Measurements from ENCODE around the gene WDSUB1. TPM values are rescaled to one million over a fixed set of nuclear protein-coding genes. Genes with fewer than 3 reads are reported as not detected.

The WDSUB1 gene
- polyA plus RNA-seq, 1 of the 3 experiments (the other 2 are of a cell fraction): 5.3 TPM

- H3K27ac ChIP-seq (ENCODE audit: low read depth in 2 of 2, low read length in 1 of 2): no peak overlapping the region
- H3K9me2 ChIP-seq: no peaks in the 10 kb centered on the region
- H3K4me2 ChIP-seq: no peak overlapping the region
- DNase-seq: no peak
- ChIA-PET POLR2A (no interaction called here), CTCF (interaction anchor here (1.0 kb wide), 1 partner anchor 12 kb away, joined by 3 read pairs; no protein-coding TSS in a partner anchor)
- H3K36me3 ChIP-seq (replicated peaks in 1 of 2; ENCODE audit: control insufficient read depth in 1 of 2, insufficient read depth in 2 of 2, low read length in 1 of 2): peaks cover 45 to 75% of the 10 kb centered on the region in 2 experiments
- no peaks in the 10 kb centered on the region for H3K27me3 ChIP-seq (ENCODE audit: insufficient read depth)
- no peak overlapping the region for H3K4me3 ChIP-seq (ENCODE audit: low read depth in 2 of 2, low read length in 1 of 2)
- no peaks in the 10 kb centered on the region for H3K79me2 ChIP-seq (ENCODE audit: insufficient read depth)
- TF ChIP-seq FOXJ3 (CRISPR knock-in tag; IDR thresholded peaks at IDR 0.05): no peak
- no peak for TF ChIP-seq MXI1 (IDR thresholded peaks at IDR 0.05; ENCODE audit: low read depth, low read length)
- no peak for TF ChIP-seq IRF3 (IDR thresholded peaks at IDR 0.05; ENCODE audit: low read depth, low read length)
- no peaks in the 10 kb centered on the region for H3K9me3 ChIP-seq
- WGBS (ENCODE audit: low lambda C conversion rate): 71% methylated on average over 3 of the region's 3 CpGs
- no peaks in the 10 kb centered on the region for H3F3A ChIP-seq (replicated peaks; ENCODE audit: insufficient read depth)
- H4K20me1 ChIP-seq (ENCODE audit: insufficient read depth): no peaks in the 10 kb centered on the region
- H3K4me1 ChIP-seq (ENCODE audit: control insufficient read depth in 1 of 2, insufficient read depth in 2 of 2, low read depth in 1 of 2, low read length in 1 of 2): no peaks in the 10 kb centered on the region; a peak in 1 of 4 replicates
- H2AFZ ChIP-seq (ENCODE audit: low read depth): no peak overlapping the region
- no peak overlapping the region for H3K9ac ChIP-seq
These were observed 53.9 kb downstream of the WDSUB1 start for GRCh38 chr2:159232456-159233170.

- TF ChIP-seq SIN3A (IDR thresholded peaks at IDR 0.05; ENCODE audit: borderline replicate concordance, low read depth, low read length) (no peak), GABPA (IDR thresholded peaks at IDR 0.05; ENCODE audit: low read depth) (no peak), YY1 (IDR thresholded peaks at IDR 0.05; ENCODE audit: low read depth) (no peak), MEF2A (IDR thresholded peaks at IDR 0.05; ENCODE audit: borderline replicate concordance, low read depth) (no peak), RAD21 (IDR thresholded peaks at IDR 0.05; ENCODE audit: low read length) (no peak), FOXJ3 (CRISPR knock-in tag; IDR thresholded peaks at IDR 0.05) (no peak), MXI1 (IDR thresholded peaks at IDR 0.05; ENCODE audit: low read depth, low read length) (no peak), MAX (IDR thresholded peaks at IDR 0.05; ENCODE audit: low read depth) (no peak), USF1 (IDR thresholded peaks at IDR 0.05; ENCODE audit: borderline replicate concordance, low read depth) (no peak), TEAD4 (IDR thresholded peaks at IDR 0.05; ENCODE audit: borderline replicate concordance, insufficient read depth) (no peak), SMC3 (IDR thresholded peaks at IDR 0.05; ENCODE audit: low read depth, low read length) (no peak), EZH2phosphoT487 (IDR thresholded peaks at IDR 0.05; ENCODE audit: borderline replicate concordance, low read depth) (no peak)
- Histone ChIP-seq H3K36me3 (replicated peaks in 1 of 2; ENCODE audit: control insufficient read depth in 1 of 2, insufficient read depth in 2 of 2, low read length in 1 of 2) (peaks cover 33 to 76% of the 10 kb centered on the region in 2 experiments), H3K9ac (no peak overlapping the region), H3K9me3 (no peaks in the 10 kb centered on the region), H3K27ac (ENCODE audit: low read depth in 2 of 2, low read length in 1 of 2) (no peak overlapping the region), H2AFZ (ENCODE audit: low read depth) (no peak overlapping the region), H3K4me3 (ENCODE audit: low read depth in 2 of 2, low read length in 1 of 2) (no peak overlapping the region), H3K9me2 (no peaks in the 10 kb centered on the region), H4K20me1 (ENCODE audit: insufficient read depth) (no peaks in the 10 kb centered on the region), H3K4me2 (no peak overlapping the region), H3K4me1 (ENCODE audit: control insufficient read depth in 1 of 2, insufficient read depth in 2 of 2, low read depth in 1 of 2, low read length in 1 of 2) (no peaks in the 10 kb centered on the region; a peak in 2 of 4 replicates), H3K79me2 (ENCODE audit: insufficient read depth) (no peaks in the 10 kb centered on the region), H3F3A (replicated peaks; ENCODE audit: insufficient read depth) (peaks cover 4% of the 10 kb centered on the region), H3K27me3 (ENCODE audit: insufficient read depth) (no peaks in the 10 kb centered on the region)
- 99% methylated on average over 14 of the region's 19 CpGs for WGBS (ENCODE audit: low lambda C conversion rate)
- ChIA-PET POLR2A (interaction anchor here (0.6 kb wide), 1 partner anchor 47 kb away, joined by 4 read pairs; no protein-coding TSS in a partner anchor), CTCF (interaction anchor here (1.2 kb wide), 1 partner anchor 29 kb away, joined by 3 read pairs; no protein-coding TSS in a partner anchor)
- no peak for DNase-seq
These were observed 56.2 kb downstream of the WDSUB1 start for GRCh38 chr2:159230145-159230877.
